SK-N-SH (cell line): ENCODE measurements around the gene SMARCC2.
A peak's percentile ranks its signal among the peaks of the same experiment; 100 is the strongest.

Experiments
- CHD2 ChIP-seq: fragments of 150-350 bp; IDR thresholded peaks from 2 replicates; pipeline ENCODE4 v1.6.1; 2018; ENCODE audit warnings: low read length; ENCODE audit not compliant: partially characterized antibody
- CTCF ChIP-seq: fragments of 200-600 bp; sonication (generic); IDR thresholded peaks from 2 replicates; pipeline ENCODE4 v1.6.1; 2017; ENCODE audit warnings: antibody characterized with exemption, mild to moderate bottlenecking, moderate library complexity
- ELF1 ChIP-seq: IDR thresholded peaks from 2 replicates; pipeline ENCODE4 v1.4.0; 2012
- EP300 ChIP-seq, 2 experiments: IDR thresholded peaks; 2 replicates each; pipeline versions ENCODE4 v1.4.0 to v1.6.1; 2012; ENCODE audit warnings: borderline replicate concordance in 1 of 2, low read depth in 1 of 2, low read length in 1 of 2
- POLR2AphosphoS5 ChIP-seq: IDR thresholded peaks from 2 replicates; pipeline ENCODE4 v1.6.1; 2012; ENCODE audit warnings: low read depth, low read length
- RFX5 ChIP-seq: IDR thresholded peaks from 2 replicates; pipeline ENCODE4 v1.6.1; 2012; ENCODE audit warnings: mild to moderate bottlenecking, improper control_type of control experiment, low read length
- SIN3A ChIP-seq: IDR thresholded peaks from 2 replicates; pipeline ENCODE4 v1.6.1; 2012; ENCODE audit warnings: low read depth, mild to moderate bottlenecking, low read length, moderate library complexity, borderline replicate concordance
- USF2 ChIP-seq: fragments of 150-350 bp; IDR thresholded peaks from 2 replicates; pipeline ENCODE4 v1.6.1; 2017; ENCODE audit warnings: antibody characterized with exemption, low read length, low read depth, borderline replicate concordance
- YY1 ChIP-seq: IDR thresholded peaks from 2 replicates; pipeline ENCODE4 v1.4.0; 2012; ENCODE audit warnings: low read depth, mild to moderate bottlenecking

GRCh38 chr12:56189099-56189917, at the start of gene SMARCC2:
- no peak for TF ChIP-seq RFX5
- 0 out of 2 replicates have a peak, but pooled peaks have one; percentile 1 for TF ChIP-seq SIN3A
- peak; percentile 70 for TF ChIP-seq CTCF
- TF ChIP-seq EP300 (IDR thresholded peaks at IDR 0.05; ENCODE audit: borderline replicate concordance in 1 of 2, low read depth in 1 of 2, low read length in 1 of 2): no peak
- no peak for TF ChIP-seq USF2
- peak; percentile 81 for TF ChIP-seq YY1
- TF ChIP-seq CHD2: peak; percentile 38
- TF ChIP-seq ELF1: no peak
- peak; percentile 50; the same call in 1 of the 2 replicates for TF ChIP-seq POLR2AphosphoS5
